Activated CD4-positive, alpha-beta T cell treated with anti-CD3 and anti-CD28 coated beads for 48 hours (primary cell): ENCODE measurements around the gene SPSB1.
A peak's percentile ranks its signal among the peaks of the same experiment; 100 is the strongest.

Experiments
- DNase-seq: peaks from one replicate; pipeline ENCODE4 v3.0.0-alpha.2; 2020

Gene SPSB1

GRCh38 chr1:9292361-9293240 is at the start of gene SPSB1:
SPSB1 (plus strand) TSS chr1:9292894; CDS start chr1:9355892, 62,998 bp downstream.
- DNase-seq, result peak; percentile 75

- DNase-seq, result no peak
Measured at GRCh38 chr1:9243066-9243739, 49.5 kb upstream of the SPSB1 start.

- DNase-seq, result no peak
Measured at GRCh38 chr1:9244501-9245229, 48.0 kb upstream of the SPSB1 start.

- DNase-seq, result no peak
Measured at GRCh38 chr1:9245230-9245619, 47.5 kb upstream of the SPSB1 start.

- DNase-seq, result no peak
Measured at GRCh38 chr1:9245661-9246060, 47.0 kb upstream of the SPSB1 start.

- no peak for DNase-seq
Measured at GRCh38 chr1:9246215-9246614, 46.5 kb upstream of the SPSB1 start.

- no peak for DNase-seq
Measured at GRCh38 chr1:9246841-9247785, 45.6 kb upstream of the SPSB1 start.

- no peak for DNase-seq
Measured at GRCh38 chr1:9247894-9248293, 44.8 kb upstream of the SPSB1 start.

GRCh38 chr1:9248341-9249262 is 44.1 kb upstream of the SPSB1 start:
- DNase-seq, result no peak

- DNase-seq, result no peak
Measured at GRCh38 chr1:9249263-9249533, 43.5 kb upstream of the SPSB1 start.

GRCh38 chr1:9249534-9250410 is 42.9 kb upstream of the SPSB1 start:
- DNase-seq, result peak; percentile 66

- no peak for DNase-seq
Measured at GRCh38 chr1:9250411-9251381, 42.0 kb upstream of the SPSB1 start.

GRCh38 chr1:9251501-9251900 is 41.2 kb upstream of the SPSB1 start:
- DNase-seq, result no peak

- no peak for DNase-seq
Measured at GRCh38 chr1:9253004-9253403, 39.7 kb upstream of the SPSB1 start.

- no peak for DNase-seq
Measured at GRCh38 chr1:9253453-9254105, 39.1 kb upstream of the SPSB1 start.

- no peak for DNase-seq
Measured at GRCh38 chr1:9256332-9256731, 36.4 kb upstream of the SPSB1 start.

GRCh38 chr1:9257851-9258250 is 34.8 kb upstream of the SPSB1 start:
- DNase-seq, result no peak

- no peak for DNase-seq
Measured at GRCh38 chr1:9258629-9259028, 34.1 kb upstream of the SPSB1 start.
